Effector memory CD8-positive, alpha-beta T cell (primary cell): ENCODE data around the gene TTC12.
A peak's percentile ranks its signal among the peaks of the same experiment; 100 is the strongest.

Experiments used
- ATAC-seq: fragments of 150-1000 bp; cut with Tn5 transposase; replicated peaks from 2 replicates; pipeline ENCODE4 v1.10.0; 2021; ENCODE audit warnings: mild to moderate bottlenecking, moderate library complexity
- DNase-seq, 3 experiments: peaks; one replicate each; pipeline ENCODE4 v3.0.0; 2021
- H3K27ac Mint-ChIP-seq, 2 donors: one replicate each; pipeline ENCODE4 v1.8.0; 2022; ENCODE audit warnings: mild to moderate bottlenecking in 2 of 2, mixed read lengths in 2 of 2, moderate library complexity in 2 of 2
- H3K27me3 Mint-ChIP-seq, 2 donors: one replicate each; pipeline ENCODE4 v1.8.0; 2022; ENCODE audit warnings: mixed read lengths in 2 of 2
- H3K36me3 Mint-ChIP-seq: one replicate; pipeline ENCODE4 v1.8.0; 2022; ENCODE audit warnings: mild to moderate bottlenecking, moderate library complexity, mixed read lengths; ENCODE audit not compliant: insufficient read depth
- H3K4me1 Mint-ChIP-seq, 2 donors: one replicate each; pipeline ENCODE4 v1.8.0; 2022; ENCODE audit warnings: low read depth in 2 of 2, mixed read lengths in 2 of 2
- H3K4me3 Mint-ChIP-seq, 2 donors: one replicate each; pipeline ENCODE4 v1.8.0; 2022; ENCODE audit warnings: mild to moderate bottlenecking in 2 of 2, mixed read lengths in 2 of 2, moderate library complexity in 2 of 2
- H3K9me3 Mint-ChIP-seq, 2 donors: one replicate each; pipeline ENCODE4 v1.8.0; 2022; ENCODE audit warnings: mixed read lengths in 2 of 2

TTC12 gene

GRCh38 chr11:113317339-113317738 is 3.0 kb downstream of the TTC12 start:
- Mint-ChIP-seq H3K27ac (no peak overlapping the region), H3K4me3 (no peak overlapping the region), H3K36me3 (peaks cover 10% of the 10 kb centered on the region), H3K4me1 (peaks cover 9 to 16% of the 10 kb centered on the region in 2 donors), H3K9me3 (no peaks in the 10 kb centered on the region), H3K27me3 (no peaks in the 10 kb centered on the region)
- DNase-seq (no peak), ATAC-seq (no peak)

GRCh38 chr11:113319085-113319484 is 4.7 kb downstream of the TTC12 start:
- Mint-ChIP-seq H3K9me3 (no peaks in the 10 kb centered on the region), H3K27me3 (no peaks in the 10 kb centered on the region), H3K27ac (no peak overlapping the region), H3K4me3 (no peak overlapping the region), H3K36me3 (peaks cover 10% of the 10 kb centered on the region), H3K4me1 (peaks cover 1 to 7% of the 10 kb centered on the region in 2 donors)
- no peak for DNase-seq
- ATAC-seq: no peak

- Mint-ChIP-seq H3K4me1 (peaks cover 0 to 4% of the 10 kb centered on the region in 2 donors), H3K4me3 (no peak overlapping the region), H3K27ac (peak overlapping the region in 1 of 2 donors; percentile 26), H3K27me3 (no peaks in the 10 kb centered on the region), H3K9me3 (no peaks in the 10 kb centered on the region), H3K36me3 (peaks cover 17% of the 10 kb centered on the region)
- ATAC-seq: no peak
- no peak for DNase-seq
Measured at GRCh38 chr11:113322158-113322557, 7.8 kb downstream of the TTC12 start.

GRCh38 chr11:113324250-113324649 is 9.9 kb downstream of the TTC12 start:
- Mint-ChIP-seq H3K27ac (no peak overlapping the region), H3K27me3 (no peaks in the 10 kb centered on the region), H3K4me1 (peaks cover 0 to 3% of the 10 kb centered on the region in 2 donors), H3K9me3 (no peaks in the 10 kb centered on the region), H3K4me3 (no peak overlapping the region), H3K36me3 (peaks cover 20% of the 10 kb centered on the region)
- no peak for DNase-seq
- no peak for ATAC-seq

GRCh38 chr11:113329725-113330124 is 15.3 kb downstream of the TTC12 start:
- Mint-ChIP-seq H3K27me3 (no peaks in the 10 kb centered on the region), H3K27ac (no peak overlapping the region), H3K9me3 (no peaks in the 10 kb centered on the region), H3K4me3 (no peak overlapping the region), H3K36me3 (peaks cover 17% of the 10 kb centered on the region), H3K4me1 (no peaks in the 10 kb centered on the region)
- no peak for DNase-seq
- ATAC-seq: no peak

GRCh38 chr11:113331441-113331840 is 17.1 kb downstream of the TTC12 start:
- no peak overlapping the region for H3K4me3 Mint-ChIP-seq
- no peak overlapping the region for H3K27ac Mint-ChIP-seq
- H3K4me1 Mint-ChIP-seq: no peaks in the 10 kb centered on the region
- H3K36me3 Mint-ChIP-seq: peaks cover 19% of the 10 kb centered on the region
- no peak for DNase-seq
- H3K27me3 Mint-ChIP-seq: no peaks in the 10 kb centered on the region
- ATAC-seq: no peak
- no peaks in the 10 kb centered on the region for H3K9me3 Mint-ChIP-seq

- Mint-ChIP-seq H3K4me1 (no peaks in the 10 kb centered on the region), H3K27ac (no peak overlapping the region), H3K4me3 (no peak overlapping the region), H3K36me3 (peaks cover 20% of the 10 kb centered on the region), H3K9me3 (no peaks in the 10 kb centered on the region), H3K27me3 (no peaks in the 10 kb centered on the region)
- ATAC-seq (no peak), DNase-seq (no peak)
Measured at GRCh38 chr11:113332023-113332422, 17.6 kb downstream of the TTC12 start.

- Mint-ChIP-seq H3K27ac (no peak overlapping the region), H3K36me3 (peaks cover 17% of the 10 kb centered on the region)
- no peak for ATAC-seq
Measured at GRCh38 chr11:113332638-113333329, 18.4 kb downstream of the TTC12 start.

GRCh38 chr11:113334183-113334582 is 19.8 kb downstream of the TTC12 start:
- Mint-ChIP-seq H3K36me3 (peaks cover 12% of the 10 kb centered on the region), H3K4me1 (no peaks in the 10 kb centered on the region), H3K27ac (no peak overlapping the region), H3K4me3 (no peak overlapping the region), H3K9me3 (no peaks in the 10 kb centered on the region), H3K27me3 (no peaks in the 10 kb centered on the region)
- DNase-seq (no peak), ATAC-seq (no peak)

More at GRCh38 chr11:113332638-113333329, 18.4 kb downstream of the TTC12 start:
- no peak overlapping the region for H3K4me3 Mint-ChIP-seq
- no peaks in the 10 kb centered on the region for H3K27me3 Mint-ChIP-seq
- DNase-seq: no peak
- no peaks in the 10 kb centered on the region for H3K4me1 Mint-ChIP-seq
- no peaks in the 10 kb centered on the region for H3K9me3 Mint-ChIP-seq

- peaks cover 12% of the 10 kb centered on the region for H3K36me3 Mint-ChIP-seq
- no peaks in the 10 kb centered on the region for H3K4me1 Mint-ChIP-seq
Measured at GRCh38 chr11:113338730-113339129, 24.3 kb downstream of the TTC12 start.

GRCh38 chr11:113339929-113340589 is 25.7 kb downstream of the TTC12 start:
- Mint-ChIP-seq H3K4me1 (no peaks in the 10 kb centered on the region), H3K27ac (no peak overlapping the region), H3K9me3 (no peaks in the 10 kb centered on the region), H3K27me3 (no peaks in the 10 kb centered on the region), H3K4me3 (no peak overlapping the region), H3K36me3 (peaks cover 12% of the 10 kb centered on the region)
- DNase-seq (no peak), ATAC-seq (no peak)

More at GRCh38 chr11:113338730-113339129, 24.3 kb downstream of the TTC12 start:
- Mint-ChIP-seq H3K27me3 (no peaks in the 10 kb centered on the region), H3K27ac (no peak overlapping the region), H3K4me3 (no peak overlapping the region), H3K9me3 (no peaks in the 10 kb centered on the region)
- DNase-seq (no peak), ATAC-seq (no peak)

GRCh38 chr11:113341388-113342165 is 27.2 kb downstream of the TTC12 start:
- Mint-ChIP-seq H3K27me3 (no peaks in the 10 kb centered on the region), H3K4me1 (no peaks in the 10 kb centered on the region), H3K4me3 (no peak overlapping the region), H3K9me3 (no peaks in the 10 kb centered on the region), H3K36me3 (peaks cover 8% of the 10 kb centered on the region), H3K27ac (no peak overlapping the region)
- DNase-seq (no peak), ATAC-seq (no peak)

- no peaks in the 10 kb centered on the region for H3K9me3 Mint-ChIP-seq
- DNase-seq (no peak), ATAC-seq (no peak)
- H3K4me1 Mint-ChIP-seq: no peaks in the 10 kb centered on the region
- H3K27me3 Mint-ChIP-seq: no peaks in the 10 kb centered on the region
- no peak overlapping the region for H3K27ac Mint-ChIP-seq
- H3K36me3 Mint-ChIP-seq: peaks cover 5% of the 10 kb centered on the region
- H3K4me3 Mint-ChIP-seq: no peak overlapping the region
Measured at GRCh38 chr11:113345978-113346377, 31.6 kb downstream of the TTC12 start.
